GM21786 (cell line): ENCODE data around the gene S100PBP.

Experiments
- ATAC-seq: cut with Tn5 transposase; IDR thresholded peaks from one replicate; pipeline ENCODE4 v1.9.1; 2021; ENCODE audit not compliant: unreplicated experiment

The S100PBP gene

DNA sequence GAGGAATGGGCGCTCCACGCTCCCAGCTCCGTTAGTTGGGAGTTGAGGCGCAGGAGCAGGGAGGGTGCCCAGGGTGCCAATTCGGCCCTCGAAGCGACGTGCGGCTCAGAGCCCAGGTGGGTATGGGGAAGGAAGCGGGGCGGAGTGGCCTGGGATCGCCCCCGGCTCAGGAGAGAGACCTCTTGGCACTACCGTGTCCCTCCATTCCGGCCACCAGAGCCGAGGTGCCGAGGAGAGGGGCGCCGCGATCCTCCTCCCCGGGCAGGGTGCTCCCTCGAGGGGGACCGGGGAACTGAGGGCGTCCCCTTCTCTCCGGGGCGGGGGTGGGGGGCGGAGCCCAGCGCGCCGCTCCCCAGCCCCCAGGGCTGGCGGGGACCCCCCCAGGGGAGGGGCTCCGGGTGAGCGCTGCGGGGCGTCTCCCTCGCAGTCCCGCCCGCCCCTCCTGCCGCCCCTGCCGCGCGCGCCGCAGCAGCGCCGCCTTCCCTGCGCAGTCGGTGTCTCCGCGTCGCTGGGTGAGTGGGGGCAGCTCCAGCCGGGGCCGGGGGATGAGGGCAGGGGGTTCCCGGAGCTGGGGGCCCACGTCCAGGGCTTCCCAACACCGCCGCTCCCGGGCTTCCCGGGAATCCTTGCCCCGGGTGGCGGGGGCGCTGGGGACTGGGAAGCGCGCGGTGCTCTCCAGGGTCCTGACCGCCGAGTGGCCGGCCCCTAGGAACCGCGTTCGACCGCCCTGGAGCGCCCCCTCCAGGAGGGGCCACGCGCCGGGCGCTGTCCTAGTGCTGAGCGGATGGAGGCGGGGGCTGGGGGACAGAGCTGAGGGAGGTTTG, 68.8 kb downstream of the S100PBP start, which contains the start of gene HPCA:
HPCA (plus strand) TSS at position 488 of the 824 bp plus-strand sequence. CDS start 2,408 bp downstream, outside the sequence.
- no peak for ATAC-seq

DNA sequence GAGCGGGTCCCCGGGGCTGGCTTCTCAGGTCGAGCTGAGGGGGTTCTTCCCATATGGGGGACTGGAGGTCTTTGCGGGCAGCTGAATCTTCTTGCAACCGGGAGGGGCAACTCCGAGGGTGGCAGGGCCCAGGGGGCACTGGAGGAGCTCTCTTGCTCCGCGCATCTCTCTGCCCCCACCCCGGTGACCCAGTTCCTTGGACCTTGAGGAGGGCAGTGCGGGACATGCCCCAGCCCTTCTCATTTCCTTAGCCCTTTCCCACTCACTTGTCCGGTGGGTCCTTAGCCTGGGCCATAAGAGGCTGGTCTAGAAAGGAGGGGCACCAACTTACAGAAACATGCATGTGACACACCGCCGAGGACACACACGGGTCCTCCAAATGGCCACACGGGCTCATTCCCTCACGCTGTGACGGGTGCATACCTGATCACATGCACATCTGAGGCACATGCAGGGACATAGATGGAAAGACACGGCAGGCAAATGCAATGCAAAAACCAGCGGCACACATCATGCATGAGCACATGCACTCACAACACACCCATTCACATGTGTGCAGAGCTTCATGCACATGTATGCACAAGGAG, 69.5 kb downstream of the S100PBP start:
- no peak for ATAC-seq

DNA sequence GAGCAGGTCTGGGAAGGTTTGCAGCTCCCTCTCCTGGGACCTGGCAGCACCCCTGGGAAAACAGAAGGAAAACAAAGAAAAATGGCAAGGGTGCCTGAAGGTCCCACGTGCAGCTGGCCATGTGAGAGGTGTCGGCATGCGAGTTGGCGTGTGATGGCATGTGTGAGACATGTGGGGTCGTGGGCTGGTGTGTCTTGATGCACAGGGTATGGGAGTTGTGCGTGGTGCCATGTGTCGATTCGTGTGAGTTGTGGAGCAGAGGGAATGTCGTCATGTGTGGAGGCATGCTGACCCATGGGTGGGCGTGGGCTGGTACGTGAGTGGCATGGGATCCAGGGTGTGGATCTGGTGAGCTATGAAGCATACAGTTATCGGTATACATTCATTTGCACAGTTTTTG, 70.2 kb downstream of the S100PBP start:
- ATAC-seq = no peak

DNA sequence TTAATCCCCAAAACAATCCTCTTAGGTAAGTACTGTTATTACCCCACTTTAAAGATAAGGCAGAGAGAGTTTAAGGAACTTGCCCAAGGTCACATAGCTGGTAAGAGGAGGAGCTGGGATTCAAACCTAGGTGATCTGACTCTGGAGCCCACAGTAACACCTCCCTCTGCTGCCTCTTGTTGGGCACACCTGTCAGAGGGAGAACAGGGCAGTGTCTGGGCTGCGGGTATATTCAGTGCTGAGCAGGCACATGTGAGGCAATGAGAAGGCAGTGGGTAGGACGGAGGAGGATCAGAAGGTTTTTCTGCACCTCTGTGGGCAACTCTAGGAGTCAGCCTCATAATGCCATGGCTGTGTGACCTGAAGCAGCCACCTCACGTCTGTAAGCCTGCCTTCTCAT, 70.7 kb downstream of the S100PBP start:
- no peak for ATAC-seq

DNA sequence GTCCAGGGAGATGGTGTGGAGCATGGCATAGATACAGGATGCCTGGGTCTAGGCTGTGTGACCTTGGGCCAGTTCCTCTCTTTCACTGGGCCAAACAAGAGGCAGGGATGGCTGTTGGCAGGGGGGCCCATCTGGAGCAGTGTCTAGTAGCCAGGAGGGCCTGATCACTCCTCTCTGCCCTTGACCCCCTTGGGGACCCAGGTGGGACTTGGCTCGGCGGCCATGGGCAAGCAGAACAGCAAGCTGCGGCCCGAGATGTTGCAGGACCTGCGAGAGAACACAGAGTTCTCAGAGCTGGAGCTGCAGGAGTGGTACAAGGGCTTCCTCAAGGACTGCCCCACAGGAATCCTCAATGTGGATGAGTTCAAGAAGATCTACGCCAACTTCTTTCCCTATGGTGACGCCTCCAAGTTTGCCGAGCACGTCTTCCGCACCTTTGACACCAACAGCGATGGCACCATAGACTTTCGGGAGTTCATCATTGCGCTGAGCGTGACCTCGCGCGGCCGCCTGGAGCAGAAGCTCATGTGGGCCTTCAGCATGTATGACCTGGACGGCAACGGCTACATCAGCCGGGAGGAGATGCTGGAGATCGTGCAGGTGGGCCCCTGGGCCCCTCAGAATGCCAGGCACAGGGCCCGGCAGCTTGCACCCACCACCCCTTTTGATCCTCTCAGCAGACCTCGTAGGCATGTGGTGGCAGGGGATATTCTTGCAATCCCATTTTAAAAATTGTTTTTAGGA, 71.4 kb downstream of the S100PBP start:
- no peak for ATAC-seq

DNA sequence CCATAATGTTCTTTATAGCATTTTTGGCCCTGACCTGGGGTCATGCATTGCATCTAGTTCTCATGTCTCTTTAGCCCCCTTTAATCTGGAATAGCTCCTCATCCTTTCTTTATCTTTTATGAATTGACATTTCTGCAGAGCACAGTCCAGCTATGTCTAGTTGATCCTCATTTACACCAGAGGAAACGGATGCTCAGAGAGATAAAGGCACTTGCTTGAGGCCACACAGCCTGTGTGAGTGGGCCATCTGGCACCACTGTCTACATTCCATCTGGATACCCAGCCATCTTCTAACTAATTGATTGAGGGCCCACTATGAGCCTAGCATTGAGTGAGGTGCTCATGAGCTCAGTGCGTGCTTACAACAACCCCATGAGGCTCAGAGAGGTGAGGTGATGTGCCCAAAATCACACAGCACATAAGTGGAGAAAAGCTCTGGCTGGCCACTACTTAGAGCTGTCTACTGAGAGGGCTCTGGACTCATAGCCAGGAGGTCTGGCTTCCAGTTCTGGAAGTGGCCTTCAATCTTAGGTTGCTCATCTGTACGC, 72.4 kb downstream of the S100PBP start:
- ATAC-seq = no peak

DNA sequence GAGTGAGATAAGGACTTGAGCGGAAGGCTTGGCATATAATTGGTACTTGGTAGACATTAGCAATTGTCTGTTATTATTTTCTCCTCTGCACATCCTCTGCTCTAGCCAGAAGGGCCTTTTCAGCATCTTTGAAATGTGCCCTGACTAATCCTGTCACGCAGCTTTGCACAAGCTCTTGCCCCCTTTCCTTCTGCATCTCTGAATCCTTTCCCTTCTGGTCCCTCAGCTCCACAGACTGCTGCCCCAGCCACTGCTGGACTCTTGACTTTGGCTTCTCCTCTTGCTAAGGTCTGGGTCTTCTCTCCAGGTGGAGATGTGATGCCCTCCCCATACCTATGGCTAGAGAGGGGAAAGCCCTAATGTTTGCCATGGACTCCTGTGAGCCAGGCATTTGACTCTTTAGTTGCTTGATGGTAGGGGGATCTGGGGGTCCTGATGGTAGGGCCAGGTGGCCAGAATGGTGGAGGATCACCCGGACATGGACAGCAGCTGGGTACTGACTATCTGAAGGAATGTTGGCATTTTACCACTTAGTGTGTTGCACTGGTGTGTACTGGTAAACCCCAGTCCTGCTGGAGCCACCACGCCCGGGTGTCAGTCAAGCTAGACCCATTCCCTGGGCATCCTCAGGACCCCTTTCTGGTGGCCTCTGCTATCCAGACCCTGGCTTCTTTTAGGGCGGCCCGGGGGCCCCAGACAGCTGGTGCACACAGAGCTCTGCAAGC, 73.2 kb downstream of the S100PBP start:
- ATAC-seq = no peak

DNA sequence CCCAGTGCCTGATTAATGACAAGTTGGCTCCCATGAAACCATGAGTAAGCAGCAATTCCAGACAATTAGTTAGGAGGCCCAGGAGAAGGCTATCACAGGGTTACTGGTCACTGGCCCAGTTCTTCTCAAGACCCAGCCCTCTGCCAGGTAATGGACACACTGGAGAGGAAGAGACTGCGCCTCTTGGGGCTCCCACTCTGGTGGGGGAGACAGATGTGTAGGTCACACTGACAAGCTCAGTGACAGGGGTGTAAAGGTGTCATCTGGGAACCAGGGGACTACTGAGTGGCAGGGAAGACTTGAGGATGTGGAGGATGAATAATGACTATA, 73.8 kb downstream of the S100PBP start:
- ATAC-seq = no peak

DNA sequence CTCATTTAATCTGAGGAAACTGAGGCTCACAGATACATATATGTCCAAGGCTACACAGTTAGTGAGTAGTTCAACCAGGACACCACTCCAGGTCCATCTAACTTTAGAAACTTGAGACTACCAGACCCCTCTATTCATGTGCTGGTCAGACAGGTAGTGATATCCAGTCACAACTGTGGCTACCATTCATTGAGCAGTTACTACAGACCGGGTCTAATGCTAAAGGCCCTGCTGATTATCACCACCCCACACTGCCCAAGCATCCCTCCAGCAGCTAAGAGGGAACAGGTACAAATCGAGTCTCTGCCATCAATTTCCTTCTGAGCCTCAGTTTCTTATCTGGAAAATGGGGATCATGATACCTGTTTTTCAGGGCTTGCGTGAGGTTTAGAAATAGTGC, 74.2 kb downstream of the S100PBP start:
- ATAC-seq = no peak

DNA sequence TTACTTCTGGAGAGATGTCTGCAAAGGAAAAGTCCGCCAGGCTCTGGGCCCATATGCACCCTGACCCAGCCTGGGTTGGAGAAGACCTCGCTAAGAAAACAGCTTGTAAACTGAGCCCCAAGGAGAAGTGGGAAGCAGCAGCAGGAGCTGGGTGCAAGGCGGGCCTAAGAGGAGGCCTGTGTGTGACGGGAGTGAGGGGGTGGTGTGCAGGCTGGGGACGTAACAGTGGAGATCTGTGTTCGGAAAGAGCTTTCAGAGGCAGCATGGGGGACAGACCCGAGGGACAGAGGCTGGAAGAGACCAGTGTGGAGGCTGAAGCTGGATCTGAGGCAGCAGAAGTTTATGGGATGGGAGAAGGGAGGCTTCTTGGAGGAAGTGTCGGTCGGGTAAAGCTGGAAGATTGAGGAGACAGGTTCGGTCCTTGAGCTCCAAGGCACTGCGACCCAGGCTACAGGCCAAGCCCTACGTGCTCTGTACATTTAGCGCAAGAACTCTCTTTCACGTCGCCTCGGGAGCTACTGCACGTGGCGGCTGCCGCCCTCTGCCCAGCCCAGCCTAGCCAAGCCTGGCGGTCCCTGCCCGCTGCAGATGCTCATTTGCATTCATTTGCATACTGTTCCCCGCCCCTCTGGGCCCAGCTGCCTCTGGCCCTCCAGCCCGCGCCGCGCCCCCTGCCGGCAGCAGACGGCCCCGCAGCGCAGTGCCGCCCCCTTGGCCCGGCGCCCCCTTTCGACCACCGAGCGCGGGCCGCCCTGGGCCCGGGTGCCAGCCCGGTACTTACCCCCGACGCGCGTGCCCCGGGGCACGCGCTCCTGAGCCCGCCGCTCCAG, 75.1 kb downstream of the S100PBP start:
- no peak for ATAC-seq

DNA sequence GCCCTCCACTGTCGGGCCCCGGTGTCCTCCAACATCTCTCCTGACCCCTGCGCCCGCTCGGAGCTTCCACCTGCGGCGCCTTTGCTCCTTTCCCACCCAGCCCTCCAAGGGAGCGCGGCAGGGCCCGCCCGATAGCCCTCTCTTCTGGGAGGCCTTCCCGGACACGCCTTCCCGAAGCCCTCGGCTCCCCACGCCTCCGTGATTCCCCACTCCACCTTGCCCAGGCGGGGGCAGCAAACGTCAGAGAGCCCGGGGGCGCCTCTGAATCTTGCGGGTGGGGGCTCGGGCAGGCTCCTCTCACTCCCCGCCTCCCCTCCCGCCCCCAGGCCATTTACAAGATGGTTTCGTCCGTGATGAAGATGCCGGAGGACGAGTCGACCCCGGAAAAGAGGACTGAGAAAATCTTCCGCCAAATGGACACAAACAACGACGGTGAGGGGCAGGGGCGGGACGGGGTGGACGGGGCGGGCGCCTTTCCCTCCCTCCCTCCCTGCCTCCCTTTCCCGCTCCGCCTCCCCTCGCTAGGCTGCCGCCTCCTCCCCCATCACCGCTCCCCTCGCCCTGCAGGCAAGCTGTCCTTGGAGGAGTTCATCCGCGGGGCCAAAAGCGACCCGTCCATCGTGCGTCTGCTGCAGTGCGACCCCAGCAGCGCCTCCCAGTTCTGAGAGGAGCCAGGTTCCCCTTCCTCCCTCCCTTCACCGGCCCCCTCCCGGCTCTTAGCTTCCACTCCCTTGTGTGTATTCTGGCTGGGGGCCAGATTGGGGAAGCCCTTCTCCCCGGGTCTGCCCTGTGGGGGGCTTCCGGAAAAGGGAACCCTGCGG, 76.0 kb downstream of the S100PBP start:
- no peak for ATAC-seq

DNA sequence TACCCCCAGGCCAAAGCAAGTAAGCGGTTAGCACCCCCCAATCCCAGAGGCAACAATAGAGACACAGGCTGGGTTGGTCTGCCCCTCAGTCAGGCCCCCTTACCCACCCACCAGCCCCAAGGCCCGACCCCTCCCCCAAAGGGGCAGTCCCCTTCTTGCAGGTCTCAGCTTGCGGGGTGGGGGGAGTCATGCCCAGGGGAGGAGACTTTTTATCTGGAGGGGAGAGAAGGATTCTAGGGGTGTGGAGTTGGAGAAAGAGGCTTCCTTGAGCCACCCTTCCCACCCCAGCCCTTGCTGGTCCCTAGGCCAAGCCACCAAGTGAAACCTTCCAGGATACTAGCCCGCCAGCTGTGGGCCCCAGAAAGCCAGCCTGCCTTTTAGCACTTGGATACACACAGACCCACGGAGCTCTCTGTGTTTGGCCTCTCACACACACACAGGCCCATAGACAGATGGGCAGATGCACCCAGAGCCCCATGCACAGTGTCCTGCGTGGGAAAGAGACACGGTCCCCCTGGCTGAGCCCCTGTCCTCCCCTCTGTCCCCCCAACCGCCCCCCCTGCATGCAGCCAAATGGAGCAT, 76.7 kb downstream of the S100PBP start:
- ATAC-seq = no peak

DNA sequence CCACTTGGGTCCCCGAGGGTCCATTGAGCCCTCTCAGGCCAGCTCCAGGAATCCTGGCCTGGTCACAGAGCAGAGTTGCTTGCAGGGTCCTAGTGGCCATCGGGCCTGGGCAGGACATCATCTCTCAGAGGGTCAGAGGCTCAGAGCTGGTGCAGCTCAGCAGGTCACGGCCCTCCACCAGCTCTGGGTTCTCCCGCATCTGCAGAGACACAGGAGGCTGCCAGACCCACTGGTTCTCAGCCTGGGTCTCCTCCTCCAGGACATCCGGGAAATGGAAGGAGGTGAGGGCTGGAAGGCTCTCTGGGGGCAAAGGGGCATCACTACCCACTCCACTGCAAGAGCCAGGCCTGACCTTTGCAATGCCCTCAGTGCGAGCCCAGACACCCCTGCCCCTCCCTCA, 77.2 kb downstream of the S100PBP start:
- no peak for ATAC-seq

DNA sequence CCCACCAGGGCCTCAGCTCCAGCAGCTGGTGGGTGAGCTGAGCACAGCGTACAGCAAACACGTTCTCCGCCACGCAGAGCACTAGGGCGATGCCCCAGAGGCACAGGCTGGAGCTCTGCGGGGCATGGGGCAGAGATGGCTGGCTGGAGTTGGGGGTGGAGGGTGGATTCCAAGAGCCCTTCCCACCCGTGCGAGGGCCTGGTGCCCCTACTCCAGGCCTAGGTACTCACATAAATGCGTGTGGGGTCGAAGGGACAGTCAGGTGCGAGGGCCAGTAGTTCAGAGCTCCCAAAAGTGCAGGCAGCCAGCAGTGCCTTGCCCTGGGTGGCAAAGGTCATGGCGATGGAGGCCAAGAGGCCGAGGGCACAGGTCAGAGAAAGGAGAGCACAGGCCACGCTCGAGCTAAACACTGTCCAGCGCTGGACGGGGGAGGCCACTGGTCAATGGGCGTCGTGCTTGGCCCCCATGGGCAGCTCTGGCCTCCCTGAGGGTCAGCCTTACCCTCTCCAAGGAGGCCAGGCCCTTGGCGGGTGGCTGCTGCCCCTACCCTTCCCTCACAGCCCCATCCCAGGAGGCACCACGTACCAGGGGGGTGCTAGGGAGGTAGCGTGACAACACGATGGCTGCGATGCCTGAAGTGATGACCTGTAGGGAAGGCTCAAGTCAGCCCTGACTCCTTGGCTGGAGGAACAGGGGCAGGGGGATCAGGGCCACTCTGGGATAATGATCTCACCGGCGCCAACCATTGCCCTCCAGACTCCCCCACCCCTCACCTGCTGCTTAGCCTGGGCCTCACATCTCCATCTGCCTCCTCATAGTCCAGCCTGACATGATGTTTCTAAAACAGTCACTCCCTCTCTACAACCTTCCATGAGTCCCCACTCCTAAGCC, 78.1 kb downstream of the S100PBP start:
- no peak for ATAC-seq

DNA sequence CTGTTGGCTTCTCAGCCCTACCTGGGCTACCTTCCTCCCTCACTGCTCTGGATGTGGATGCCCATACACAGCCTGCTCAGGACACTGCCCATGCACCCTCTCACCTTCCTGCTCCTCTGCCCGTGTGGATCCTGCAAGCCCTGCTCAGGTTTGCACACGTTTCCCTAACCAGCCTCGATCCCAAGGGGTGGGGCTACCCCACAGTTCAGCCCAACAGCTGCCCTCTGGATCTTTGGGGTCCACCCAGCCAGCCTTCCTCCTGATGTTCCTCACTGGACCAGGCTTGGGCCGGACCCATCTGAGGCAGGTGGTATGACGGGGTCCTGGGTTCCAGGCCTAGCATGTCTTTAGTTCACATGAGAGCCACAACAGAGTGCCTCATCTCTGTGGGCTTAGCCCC, 79.0 kb downstream of the S100PBP start:
- no peak for ATAC-seq

DNA sequence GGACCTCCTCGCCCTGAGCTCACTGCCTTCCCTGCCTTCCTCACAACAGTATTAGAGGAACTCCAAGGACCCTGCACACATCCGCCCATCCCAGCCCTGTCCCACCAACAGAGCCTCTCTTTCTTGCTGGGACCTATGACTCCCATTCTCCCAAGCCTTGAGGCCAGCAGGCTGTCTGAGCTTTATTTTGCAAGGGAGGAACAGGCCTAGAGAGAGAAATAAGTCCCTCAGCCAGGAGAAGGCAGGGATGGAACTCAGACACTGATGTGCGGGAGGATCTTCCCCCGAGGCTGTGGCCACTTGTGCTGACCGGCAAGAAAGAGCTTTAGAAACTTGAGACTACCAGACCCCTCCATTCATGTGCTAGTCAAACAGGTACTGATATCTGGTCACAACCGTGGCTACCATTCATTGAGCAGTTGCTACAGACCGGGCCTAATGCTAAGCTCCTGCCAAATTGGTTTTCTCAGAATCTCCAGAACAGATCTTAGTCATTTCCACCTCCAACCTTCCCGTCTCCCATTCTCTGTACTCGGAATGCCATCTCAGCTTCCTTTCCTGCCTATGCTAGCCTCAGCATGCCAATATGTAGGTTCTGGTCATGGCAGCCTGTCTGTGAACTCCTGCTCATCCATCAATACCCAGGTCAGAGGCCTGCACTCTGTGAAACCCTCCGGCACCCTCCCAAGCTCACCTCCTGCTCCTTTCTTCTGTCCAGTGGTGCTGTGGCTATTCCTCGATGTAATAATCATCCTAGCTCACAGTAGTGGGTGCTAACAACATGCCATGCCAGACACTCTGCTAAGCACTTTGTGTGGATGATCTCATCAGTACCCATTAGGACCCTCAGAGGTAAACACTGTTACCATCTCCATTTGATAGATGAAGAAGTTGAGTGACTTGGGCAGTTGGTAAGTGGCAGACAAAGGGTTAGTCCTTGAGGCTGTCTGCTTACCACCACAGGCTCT, 79.9 kb downstream of the S100PBP start:
- no peak for ATAC-seq

DNA sequence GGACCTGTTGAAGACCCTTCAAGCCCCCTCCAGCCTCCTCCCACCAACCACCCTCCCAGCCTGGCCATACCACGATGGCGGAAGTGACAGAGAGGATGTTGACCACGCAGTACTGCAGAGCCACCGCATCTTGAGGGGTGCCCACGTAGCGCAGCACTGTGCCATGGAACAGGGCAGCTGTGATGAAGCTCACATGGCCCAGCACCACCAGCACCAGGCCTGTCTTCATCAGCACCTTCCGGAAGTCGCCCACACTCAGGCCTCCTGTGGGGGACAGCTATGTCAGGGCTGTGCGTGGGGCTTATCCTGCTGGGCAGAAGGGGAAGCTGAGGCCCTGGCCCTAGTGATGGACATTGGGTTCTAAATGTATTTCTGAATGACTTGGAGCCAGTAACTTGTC, 80.6 kb downstream of the S100PBP start:
- ATAC-seq = no peak
